Right lobe of liver (tissue), 6 donors: ENCODE data around the gene CAMKK1. TPM values are rescaled to one million over a fixed set of nuclear protein-coding genes. Genes with fewer than 3 reads are reported as not detected.

ENCODE experiments used
- ATAC-seq, 4 donors: fragments of 200-7000 bp; cut with Tn5 transposase; one replicate each; pipeline ENCODE4 v1.9.1; 2020; ENCODE audit warnings: mild to moderate bottlenecking in 4 of 4, moderate library complexity in 4 of 4
- DNase-seq, 3 donors: peaks; one replicate each; pipeline ENCODE4 v3.0.0-alpha.2; 2020
- H3K27ac ChIP-seq, 3 donors: fragments of 200-600 bp; one replicate each; pipeline ENCODE4 v1.8.0; 2022
- H3K27me3 ChIP-seq, 2 donors: fragments of 200-600 bp; one replicate each; pipeline ENCODE4 v1.8.0; 2022
- H3K36me3 ChIP-seq, 4 donors: fragments of 200-600 bp; sonication (generic) in 1 of 4; one replicate each; pipeline versions ENCODE4 v1.5.1 to v1.8.0; 2017 to 2022; ENCODE audit warnings: control low read depth in 1 of 4
- H3K4me1 ChIP-seq, 4 donors: fragments of 200-600 bp; sonication (generic) in 1 of 4; one replicate each; pipeline versions ENCODE4 v1.5.1 to v1.8.0; 2017 to 2022; ENCODE audit warnings: control low read depth in 1 of 4
- H3K4me3 ChIP-seq, 3 donors: fragments of 200-600 bp; one replicate each; pipeline ENCODE4 v1.8.0; 2022
- H3K9me3 ChIP-seq, 4 donors: fragments of 200-600 bp; sonication (generic) in 1 of 4; one replicate each; pipeline versions ENCODE4 v1.5.1 to v1.8.0; 2017 to 2022; ENCODE audit warnings: control low read depth in 1 of 4
- POLR2A ChIP-seq: fragments of 450-650 bp; IDR thresholded peaks from one replicate; pipeline ENCODE4 v1.6.1; 2017; ENCODE audit warnings: antibody characterized with exemption, mild to moderate bottlenecking
- WGBS: methylation state at CpG from one replicate; pipeline ENCODE4 v1.1.6; 2018; ENCODE audit warnings: low coverage, low lambda C conversion rate; ENCODE audit not compliant: insufficient coverage; ENCODE audit errors: missing lambda C conversion rate; 5-methylcytosine and 5-hydroxymethylcytosine counted together
- intact Hi-C, 2 donors: fragments of 100-400 bp; cut with DNase I; formaldehyde crosslinking; loops; one replicate each; pipeline versions ENCODE4 v1.11.2 to v1.14.1; 2022
- total RNA-seq, 6 experiments: library from RNA; depleted of rRNA in 2 of 6; stranded (reverse); fragments of >200 nt in 2 of 6; fragmentation: NEBNext Ultra II Directional in 3 of 6; extraction: Animal tissue kit (Norgen Biotek cat#: 25700) in 3 of 6; gene quantifications; one replicate each; pipeline versions ENCODE4 v1.1.0 to v1.2.4, GENCODE V29; 2016 to 2023
- TF ChIP-seq, protein P1 (sequence below), 4 donors: fragments of 200-600 bp in 3 of 4; fragments of 450-650 bp in 1 of 4; IDR thresholded peaks; one replicate each; pipeline versions ENCODE4 v1.5.1 to v1.8.0; 2016 to 2022; ENCODE audit warnings: antibody characterized with exemption in 4 of 4, mild to moderate bottlenecking in 2 of 4
- donor health status: DM: no; HTN: yes; CAD: no.
- donor health status: DM: no; HTN: no; CAD: no.
- donor health status: DM: no; HTN: no; CAD: no.
- donor health status: DM: no; HTN: yes; CAD: no.
- donor health status: DM: no; HTN: yes; CAD: no.

CAMKK1 gene
- total RNA-seq, 6 experiments from 2014 or later = 0.35 to 1.1 (median 0.47) TPM

DNA sequence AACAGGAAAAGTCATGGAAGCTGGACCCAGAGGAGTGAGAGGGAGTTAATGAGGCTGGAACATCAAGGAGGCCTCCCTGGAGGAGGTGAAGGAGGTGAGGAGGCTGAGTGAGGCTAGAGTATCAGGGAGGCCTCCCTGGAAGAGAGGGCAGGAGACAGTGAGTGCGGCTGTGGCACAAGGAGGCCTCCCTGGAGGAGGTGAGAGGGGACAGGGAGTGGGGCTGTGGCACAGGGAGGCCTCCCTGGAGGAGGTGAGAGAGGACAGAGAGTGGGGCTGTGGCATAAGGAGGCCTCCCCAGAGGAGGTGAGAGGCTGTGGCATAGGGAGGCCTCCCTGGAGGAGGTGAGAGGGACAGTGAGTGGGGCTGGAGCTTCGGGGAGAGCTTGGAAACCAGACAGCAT lies 5.5 kb downstream of the CAMKK1 start:
- WGBS = 53% methylated on average over 2 of the region's 2 CpGs
- TF ChIP-seq POLR2A = no peak
- TF ChIP-seq, protein P1, sequence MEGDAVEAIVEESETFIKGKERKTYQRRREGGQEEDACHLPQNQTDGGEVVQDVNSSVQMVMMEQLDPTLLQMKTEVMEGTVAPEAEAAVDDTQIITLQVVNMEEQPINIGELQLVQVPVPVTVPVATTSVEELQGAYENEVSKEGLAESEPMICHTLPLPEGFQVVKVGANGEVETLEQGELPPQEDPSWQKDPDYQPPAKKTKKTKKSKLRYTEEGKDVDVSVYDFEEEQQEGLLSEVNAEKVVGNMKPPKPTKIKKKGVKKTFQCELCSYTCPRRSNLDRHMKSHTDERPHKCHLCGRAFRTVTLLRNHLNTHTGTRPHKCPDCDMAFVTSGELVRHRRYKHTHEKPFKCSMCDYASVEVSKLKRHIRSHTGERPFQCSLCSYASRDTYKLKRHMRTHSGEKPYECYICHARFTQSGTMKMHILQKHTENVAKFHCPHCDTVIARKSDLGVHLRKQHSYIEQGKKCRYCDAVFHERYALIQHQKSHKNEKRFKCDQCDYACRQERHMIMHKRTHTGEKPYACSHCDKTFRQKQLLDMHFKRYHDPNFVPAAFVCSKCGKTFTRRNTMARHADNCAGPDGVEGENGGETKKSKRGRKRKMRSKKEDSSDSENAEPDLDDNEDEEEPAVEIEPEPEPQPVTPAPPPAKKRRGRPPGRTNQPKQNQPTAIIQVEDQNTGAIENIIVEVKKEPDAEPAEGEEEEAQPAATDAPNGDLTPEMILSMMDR (IDR thresholded peaks at IDR 0.05) = no peak
- Histone ChIP-seq H3K27me3 (no peaks in the 10 kb centered on the region), H3K36me3 (no peaks in the 10 kb centered on the region), H3K27ac (peak overlapping the region in 2 of 3 donors; percentile 47 to 67), H3K4me1 (peaks cover 0 to 6% (median 0%) of the 10 kb centered on the region in 4 donors), H3K9me3 (no peaks in the 10 kb centered on the region), H3K4me3 (no peak overlapping the region)
- no peak for DNase-seq
- intact Hi-C loops = no loop called here
- no peak for ATAC-seq

DNA sequence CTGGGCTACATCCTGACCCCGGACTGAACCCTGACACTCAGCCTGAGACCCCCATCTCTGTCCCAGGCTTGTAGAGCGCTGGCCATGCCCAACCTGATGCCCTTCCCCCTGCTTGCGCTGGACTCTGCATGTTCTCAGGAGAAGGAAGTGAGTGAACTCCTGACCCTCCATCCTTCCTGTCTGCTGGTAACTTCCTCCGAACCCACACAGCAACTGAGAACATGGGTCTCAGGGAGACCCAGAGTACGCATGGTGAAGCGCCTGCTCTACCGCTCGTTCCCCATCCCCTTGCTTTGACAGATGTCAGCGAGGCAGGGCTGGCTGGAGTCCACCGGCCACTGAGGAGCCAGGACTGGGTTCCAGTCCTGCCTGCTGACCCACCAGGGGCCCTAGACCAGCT lies 6.1 kb downstream of the CAMKK1 start:
- Histone ChIP-seq H3K36me3 (no peaks in the 10 kb centered on the region), H3K27ac (peak overlapping the region in 2 of 3 donors; percentile 47 to 67), H3K4me3 (no peak overlapping the region), H3K9me3 (no peaks in the 10 kb centered on the region), H3K4me1 (peaks cover 0 to 3% (median 0%) of the 10 kb centered on the region in 4 donors), H3K27me3 (no peaks in the 10 kb centered on the region)
- intact Hi-C loops = no loop called here
- peak in 2 of 3 donors; percentile 42 to 63 for DNase-seq
- 20% methylated on average over 1 of the region's 10 CpGs for WGBS
- TF ChIP-seq, protein P1 (IDR thresholded peaks at IDR 0.05) = no peak
- TF ChIP-seq POLR2A = no peak
- peak; percentile 61 to 76 (median 66) for ATAC-seq

DNA sequence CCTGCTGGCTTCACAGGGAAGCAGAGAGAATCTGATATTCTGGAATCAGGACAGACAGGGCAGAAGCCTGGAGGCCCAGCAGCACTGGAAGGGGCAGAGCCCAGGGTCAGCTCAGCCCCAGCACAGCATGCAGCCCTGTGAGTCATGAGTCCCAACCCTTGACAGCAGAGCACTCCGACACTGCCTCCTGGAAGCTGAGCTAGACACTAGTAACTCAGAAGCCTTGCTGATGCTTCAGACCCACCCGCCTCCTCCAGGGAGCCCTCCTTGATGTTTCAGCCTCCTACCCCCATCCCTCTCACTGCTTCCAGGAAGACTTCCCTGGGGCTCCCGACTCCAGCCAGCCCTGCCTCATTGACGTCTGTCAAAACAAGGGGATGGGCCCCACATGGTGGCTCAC lies 6.9 kb downstream of the CAMKK1 start:
- Histone ChIP-seq H3K4me3 (no peak overlapping the region), H3K4me1 (peaks cover 0 to 3% (median 0%) of the 10 kb centered on the region in 4 donors), H3K36me3 (no peaks in the 10 kb centered on the region), H3K9me3 (no peaks in the 10 kb centered on the region), H3K27ac (no peak overlapping the region), H3K27me3 (no peaks in the 10 kb centered on the region)
- TF ChIP-seq POLR2A = no peak
- TF ChIP-seq, protein P1 (IDR thresholded peaks at IDR 0.05) = no peak
- DNase-seq (no peak), ATAC-seq (peak in 1 of 4 donors; percentile 11)
- intact Hi-C loops = no loop called here
- WGBS = no CpG with 5 or more reads among the region's 4 CpGs

DNA sequence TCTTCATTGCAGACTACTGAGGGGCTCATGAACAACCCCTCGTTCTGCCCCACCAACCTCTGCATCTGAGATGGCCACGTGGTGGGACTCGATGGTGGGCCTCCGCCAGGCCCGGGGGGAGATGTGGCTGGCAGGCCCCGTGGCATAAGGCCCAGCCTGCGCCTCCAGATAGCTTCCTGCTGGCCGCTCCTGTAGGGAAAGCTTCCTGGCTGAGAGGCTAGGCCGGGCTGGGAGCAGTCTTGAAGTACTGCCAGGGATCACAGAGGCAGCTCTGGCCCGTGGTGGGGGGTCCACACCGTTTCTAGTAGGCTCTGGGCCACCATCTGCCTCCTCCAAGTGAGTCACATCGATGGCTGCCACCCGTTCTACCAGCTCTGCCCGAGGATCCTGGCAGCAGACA lies 7.6 kb downstream of the CAMKK1 start:
- no peak overlapping the region for H3K27ac ChIP-seq
- no peak for TF ChIP-seq POLR2A
- TF ChIP-seq, protein P1 (IDR thresholded peaks at IDR 0.05) = no peak
- intact Hi-C loops = no loop called here
- H3K27me3 ChIP-seq = no peaks in the 10 kb centered on the region
- peaks cover 0 to 3% (median 0%) of the 10 kb centered on the region in 4 donors for H3K4me1 ChIP-seq
- H3K36me3 ChIP-seq = no peaks in the 10 kb centered on the region
- H3K9me3 ChIP-seq = no peaks in the 10 kb centered on the region
- WGBS = no CpG with 5 or more reads among the region's 14 CpGs
- ATAC-seq (peak in 1 of 4 donors; percentile 11), DNase-seq (no peak)
- no peak overlapping the region for H3K4me3 ChIP-seq

DNA sequence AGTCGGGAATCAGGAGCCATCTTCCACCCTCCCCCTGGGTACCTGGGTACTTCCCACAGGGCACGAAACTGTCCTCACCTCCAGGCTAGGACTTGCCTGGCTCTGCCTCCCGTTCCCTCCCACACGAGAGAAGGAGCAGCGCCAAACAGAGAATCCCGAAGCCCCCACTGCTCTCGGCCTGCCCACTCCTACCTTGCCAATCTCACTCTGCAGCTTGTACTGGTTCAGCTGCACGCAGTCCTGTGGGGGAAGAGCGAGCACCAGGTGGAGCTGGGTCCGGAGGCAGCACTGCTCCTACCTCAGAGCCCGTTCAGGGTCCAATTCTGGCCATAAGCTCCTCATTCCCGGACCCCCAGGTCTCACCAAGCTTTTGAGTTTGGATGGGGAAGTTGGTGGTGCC lies 8.7 kb downstream of the CAMKK1 start:
- intact Hi-C loops = no loop called here
- DNase-seq (no peak), ATAC-seq (no peak)
- H3K27ac ChIP-seq = no peak overlapping the region
- TF ChIP-seq, protein P1 (IDR thresholded peaks at IDR 0.05) = no peak
- TF ChIP-seq POLR2A = no peak
- WGBS = 81% methylated on average over 9 of the region's 12 CpGs
- H3K9me3 ChIP-seq = no peaks in the 10 kb centered on the region
- H3K4me1 ChIP-seq = peaks cover 0 to 3% (median 0%) of the 10 kb centered on the region in 4 donors
- no peaks in the 10 kb centered on the region for H3K36me3 ChIP-seq
- no peaks in the 10 kb centered on the region for H3K27me3 ChIP-seq
- H3K4me3 ChIP-seq = no peak overlapping the region
